ENCODE results near the gene EVX2.

EVX2 gene

GRCh38 chr2:176129813-176130146 lies 46.0 kb upstream of the EVX2 start:
- no peak for DNase-seq (ENCODE audit: extremely low read depth, low read depth)
- TF ChIP-seq CTCF (IDR thresholded peaks at IDR 0.05; ENCODE audit: low read depth, low read length) = no peak

DNA sequence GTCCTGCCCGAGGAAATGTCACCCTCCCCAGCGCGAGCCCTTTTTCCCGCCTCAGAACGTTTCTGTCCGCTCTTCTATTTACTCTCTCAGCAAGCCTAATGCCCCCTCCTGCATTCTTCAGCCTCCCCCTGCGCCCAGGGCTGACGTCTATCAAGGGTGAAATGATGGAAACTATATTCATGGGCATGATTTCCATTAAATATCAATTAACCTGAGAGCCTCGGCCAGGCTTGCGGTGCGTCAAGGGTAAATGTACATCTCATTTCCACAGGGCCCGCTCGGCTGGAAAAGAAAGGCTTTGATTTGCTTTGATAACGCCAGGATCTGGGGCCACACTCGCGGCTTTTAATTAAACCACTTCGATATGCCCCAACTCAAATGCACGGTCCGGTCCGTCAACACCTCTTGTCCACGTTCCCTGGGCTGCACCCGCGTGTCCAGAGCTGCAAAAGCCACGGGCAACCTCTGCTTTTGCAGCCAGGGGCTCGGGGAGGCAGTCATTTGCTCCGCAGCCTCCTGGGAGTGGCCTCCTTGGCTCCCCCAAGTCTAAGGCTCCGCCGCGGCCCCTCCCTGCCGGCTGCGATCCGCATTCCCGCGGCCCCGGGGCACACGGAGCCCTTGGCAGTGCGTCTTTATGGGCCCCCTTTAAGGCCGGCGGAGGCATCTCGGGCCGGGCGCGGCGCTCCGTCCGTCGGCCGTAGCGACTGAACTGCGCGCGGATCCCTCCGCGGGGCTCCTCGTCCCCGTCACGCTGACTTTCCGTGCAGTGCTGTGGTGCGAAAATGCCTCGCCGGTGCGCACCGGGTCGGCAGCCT lies 45.4 kb upstream of the EVX2 start, which contains the start of gene HOXD8:
Gene HOXD8, plus strand, starts transcription at position 724 of the 815 bp plus-strand sequence. CDS start 662 bp downstream, outside the sequence.
- DNase-seq (ENCODE audit: extremely low read depth, low read depth) = peak; percentile 3
- TF ChIP-seq CTCF (IDR thresholded peaks at IDR 0.05; ENCODE audit: low read depth, low read length) = no peak

- DNase-seq (ENCODE audit: extremely low read depth, low read depth) = no peak
- no peak for TF ChIP-seq CTCF (IDR thresholded peaks at IDR 0.05; ENCODE audit: low read depth, low read length)
These were observed 44.6 kb upstream of the EVX2 start for GRCh38 chr2:176128172-176128981.

DNA sequence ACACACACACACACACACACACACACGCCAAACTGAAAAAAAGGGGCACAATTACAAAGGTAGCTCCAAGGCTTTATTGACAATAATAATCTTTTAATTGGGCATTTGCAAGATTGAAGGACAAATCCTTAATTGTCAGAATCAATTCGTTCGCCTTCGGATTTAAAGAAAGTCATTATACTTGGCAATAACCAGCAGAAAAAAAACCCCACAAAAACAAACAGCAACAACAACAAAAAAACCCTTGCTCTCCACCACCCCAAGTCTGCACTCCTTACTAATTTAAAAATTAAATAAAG lies 44.0 kb upstream of the EVX2 start:
- DNase-seq (ENCODE audit: extremely low read depth, low read depth) = no peak
- no peak for TF ChIP-seq CTCF (IDR thresholded peaks at IDR 0.05; ENCODE audit: low read depth, low read length)

DNA sequence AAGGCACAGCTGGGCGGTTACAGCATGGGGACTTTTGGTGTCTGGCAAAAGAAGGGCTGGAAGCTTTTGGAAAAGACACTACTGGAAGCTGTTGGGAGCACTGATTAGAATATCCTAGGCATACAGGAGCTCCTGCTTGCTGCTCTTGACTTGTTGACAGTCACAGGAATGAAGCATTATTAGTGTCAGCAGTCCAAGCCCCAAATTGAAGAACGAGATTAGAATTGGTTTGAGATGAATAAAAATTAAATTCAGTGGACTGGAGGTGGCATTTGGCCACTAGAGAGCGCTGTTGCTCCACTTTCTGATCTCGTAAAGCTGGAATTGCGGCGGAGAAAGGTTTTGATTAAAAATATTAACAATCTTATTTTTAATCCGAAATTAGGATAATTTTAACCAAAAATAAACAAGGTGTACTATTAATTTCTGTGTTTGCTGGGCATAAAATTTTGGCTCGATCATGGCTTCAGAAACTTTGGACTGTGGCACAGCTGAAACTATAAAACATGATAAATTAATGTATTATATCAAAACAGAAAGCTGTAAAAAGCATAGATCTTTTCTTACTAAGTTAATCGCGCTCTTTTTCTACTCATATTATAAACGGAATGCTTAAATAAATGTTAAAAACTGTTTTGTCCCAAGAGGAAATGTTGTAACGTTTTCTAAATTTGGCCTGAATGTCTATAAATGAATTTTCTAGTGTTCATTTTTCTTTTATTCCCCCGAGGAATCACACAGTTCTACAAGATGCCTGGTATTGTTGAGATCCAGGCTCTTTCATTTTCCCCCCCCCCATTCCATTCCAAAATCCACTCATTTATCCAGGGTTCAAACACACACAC lies 43.4 kb upstream of the EVX2 start:
- peak; percentile 7 for DNase-seq (ENCODE audit: extremely low read depth, low read depth)
- peak; percentile 78 for TF ChIP-seq CTCF (IDR thresholded peaks at IDR 0.05; ENCODE audit: low read depth, low read length)

GRCh38 chr2:176125772-176126054 lies 42.0 kb upstream of the EVX2 start:
- TF ChIP-seq CTCF (IDR thresholded peaks at IDR 0.05; ENCODE audit: low read depth, low read length) = no peak
- DNase-seq (ENCODE audit: extremely low read depth, low read depth) = no peak

All from AG09319 (cell line).